ENCODE measurements around the gene NUP214. TPM values are rescaled to one million over a fixed set of nuclear protein-coding genes. Genes with fewer than 3 reads are reported as not detected.

The NUP214 gene
- total and polyA plus RNA-seq, 2 experiments from 2014 or later, result 14.7 to 29.0 TPM

- no peaks in the 10 kb centered on the region for H3K27me3 ChIP-seq
- H3K36me3 ChIP-seq, result peaks cover 28% of the 10 kb centered on the region
- TF ChIP-seq, protein P1, sequence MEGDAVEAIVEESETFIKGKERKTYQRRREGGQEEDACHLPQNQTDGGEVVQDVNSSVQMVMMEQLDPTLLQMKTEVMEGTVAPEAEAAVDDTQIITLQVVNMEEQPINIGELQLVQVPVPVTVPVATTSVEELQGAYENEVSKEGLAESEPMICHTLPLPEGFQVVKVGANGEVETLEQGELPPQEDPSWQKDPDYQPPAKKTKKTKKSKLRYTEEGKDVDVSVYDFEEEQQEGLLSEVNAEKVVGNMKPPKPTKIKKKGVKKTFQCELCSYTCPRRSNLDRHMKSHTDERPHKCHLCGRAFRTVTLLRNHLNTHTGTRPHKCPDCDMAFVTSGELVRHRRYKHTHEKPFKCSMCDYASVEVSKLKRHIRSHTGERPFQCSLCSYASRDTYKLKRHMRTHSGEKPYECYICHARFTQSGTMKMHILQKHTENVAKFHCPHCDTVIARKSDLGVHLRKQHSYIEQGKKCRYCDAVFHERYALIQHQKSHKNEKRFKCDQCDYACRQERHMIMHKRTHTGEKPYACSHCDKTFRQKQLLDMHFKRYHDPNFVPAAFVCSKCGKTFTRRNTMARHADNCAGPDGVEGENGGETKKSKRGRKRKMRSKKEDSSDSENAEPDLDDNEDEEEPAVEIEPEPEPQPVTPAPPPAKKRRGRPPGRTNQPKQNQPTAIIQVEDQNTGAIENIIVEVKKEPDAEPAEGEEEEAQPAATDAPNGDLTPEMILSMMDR (IDR thresholded peaks at IDR 0.05; ENCODE audit: low read depth, low read length), result no peak
- no peak overlapping the region for H3K4me3 ChIP-seq
- H3K4me1 ChIP-seq (ENCODE audit: low read depth), result peaks cover 7% of the 10 kb centered on the region
- H3K27ac ChIP-seq, result no peak overlapping the region
- no peak for DNase-seq (ENCODE audit: low read depth in 1 of 2, low spot score in 1 of 2)
- no peaks in the 10 kb centered on the region for H3K9me3 ChIP-seq (ENCODE audit: low read depth)
Measured at GRCh38 chr9:131173995-131174394, 48.6 kb downstream of the NUP214 start.

GRCh38 chr9:131174681-131175239 lies 49.4 kb downstream of the NUP214 start:
- DNase-seq (ENCODE audit: low read depth in 1 of 2, low spot score in 1 of 2), result no peak
- Histone ChIP-seq H3K9me3 (ENCODE audit: low read depth) (no peaks in the 10 kb centered on the region), H3K4me3 (no peak overlapping the region), H3K4me1 (ENCODE audit: low read depth) (peaks cover 14% of the 10 kb centered on the region), H3K27me3 (no peaks in the 10 kb centered on the region), H3K36me3 (peaks cover 29% of the 10 kb centered on the region), H3K27ac (no peak overlapping the region)
- TF ChIP-seq, protein P1 (IDR thresholded peaks at IDR 0.05; ENCODE audit: low read depth, low read length), result no peak

DNA sequence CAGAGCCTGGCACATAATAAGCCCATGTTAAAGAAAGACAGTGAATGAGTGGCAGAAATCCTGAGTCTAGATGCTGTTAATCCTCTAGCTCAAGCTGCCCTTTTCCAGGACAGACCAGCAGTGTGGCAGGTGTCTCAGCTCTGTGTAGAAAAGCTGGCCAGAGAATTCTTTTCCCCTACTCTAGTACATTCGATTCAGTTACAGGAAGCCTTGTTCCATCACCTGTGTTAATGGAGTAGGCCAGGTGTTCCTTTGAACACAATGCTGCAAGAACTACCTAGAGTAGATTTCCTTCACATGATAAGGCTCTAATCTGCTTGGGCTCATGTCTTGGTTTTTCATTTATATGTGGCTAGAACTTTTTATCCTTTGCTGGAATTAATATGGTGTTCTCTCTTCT lies 52.5 kb downstream of the NUP214 start:
- TF ChIP-seq, protein P1 (IDR thresholded peaks at IDR 0.05; ENCODE audit: low read depth, low read length), result no peak
- H3K27ac ChIP-seq, result peak overlapping the region; percentile 56

DNA sequence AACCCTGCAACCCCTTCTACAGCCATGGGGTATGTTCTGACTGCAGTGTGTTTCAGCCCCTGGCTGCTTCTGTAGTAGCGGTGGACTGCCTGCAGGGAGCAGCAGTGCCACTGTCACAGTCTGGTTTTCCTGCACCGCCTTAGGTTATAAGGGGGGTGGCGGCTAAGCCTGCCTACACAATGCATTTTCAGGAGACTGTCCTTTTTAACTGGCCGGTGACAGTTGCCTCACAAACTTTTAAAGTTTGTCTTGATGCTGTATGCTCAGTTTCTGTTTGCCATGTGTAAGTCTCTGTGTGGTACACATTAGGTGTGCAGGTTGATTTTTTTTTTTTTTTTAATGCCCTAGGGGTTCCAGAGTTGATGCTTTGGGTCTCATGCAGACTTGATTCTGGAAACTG lies 53.0 kb downstream of the NUP214 start:
- TF ChIP-seq, protein P1 (IDR thresholded peaks at IDR 0.05; ENCODE audit: low read depth, low read length), result peak; percentile 98
- peak overlapping the region; percentile 64 for H3K27ac ChIP-seq
- H3K4me1 ChIP-seq (ENCODE audit: low read depth), result peaks cover 29% of the 10 kb centered on the region
- no peaks in the 10 kb centered on the region for H3K9me3 ChIP-seq (ENCODE audit: low read depth)
- H3K36me3 ChIP-seq, result peaks cover 33% of the 10 kb centered on the region
- H3K4me3 ChIP-seq, result no peak overlapping the region
- no peaks in the 10 kb centered on the region for H3K27me3 ChIP-seq
- peak; percentile 78 to 85 for DNase-seq (ENCODE audit: low read depth in 1 of 2, low spot score in 1 of 2)

More for the DNA sequence above, 52.5 kb downstream of the NUP214 start:
- peaks cover 29% of the 10 kb centered on the region for H3K4me1 ChIP-seq (ENCODE audit: low read depth)
- H3K36me3 ChIP-seq, result peaks cover 33% of the 10 kb centered on the region
- no peak overlapping the region for H3K4me3 ChIP-seq
- no peaks in the 10 kb centered on the region for H3K9me3 ChIP-seq (ENCODE audit: low read depth)
- DNase-seq (ENCODE audit: low read depth in 1 of 2, low spot score in 1 of 2), result no peak
- H3K27me3 ChIP-seq, result no peaks in the 10 kb centered on the region

DNA sequence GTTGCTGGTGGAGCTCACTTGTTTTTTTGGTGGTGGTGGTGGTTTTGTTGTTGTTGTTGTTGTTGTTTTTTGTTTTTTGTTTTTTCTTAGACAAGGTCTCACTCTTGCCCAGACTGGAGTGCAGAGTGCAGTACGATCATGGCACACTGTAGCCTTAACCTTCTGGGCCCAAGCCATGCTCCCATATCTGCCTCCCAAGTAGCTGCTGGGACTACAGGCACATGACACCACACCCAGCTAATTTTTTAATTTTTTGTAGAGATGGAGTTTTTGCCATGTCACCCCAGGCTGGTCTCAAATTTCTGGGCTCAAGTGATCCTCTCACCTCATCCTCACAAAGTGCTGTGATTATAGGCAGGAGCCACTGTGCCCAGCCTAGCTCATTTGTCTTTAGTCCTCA lies 53.5 kb downstream of the NUP214 start:
- Histone ChIP-seq H3K27ac (peak overlapping the region; percentile 64), H3K4me1 (ENCODE audit: low read depth) (peaks cover 29% of the 10 kb centered on the region), H3K27me3 (no peaks in the 10 kb centered on the region), H3K9me3 (ENCODE audit: low read depth) (no peaks in the 10 kb centered on the region), H3K36me3 (peaks cover 33% of the 10 kb centered on the region), H3K4me3 (no peak overlapping the region)
- no peak for DNase-seq (ENCODE audit: low read depth in 1 of 2, low spot score in 1 of 2)
- TF ChIP-seq, protein P1 (IDR thresholded peaks at IDR 0.05; ENCODE audit: low read depth, low read length), result no peak

Measured in cardiac muscle cell (in vitro differentiated cells and primary cell).